Activated T-helper 17 cell treated with anti-CD3 and anti-CD28 coated beads, Interleukin-2, amount 50 U/mL, for 72 hours (primary cell): ENCODE results near the gene PTPRD. TPM values are rescaled to one million over a fixed set of nuclear protein-coding genes. Genes with fewer than 3 reads are reported as not detected.

ENCODE experiments used
- ATAC-seq: fragments of 150-1000 bp; cut with Tn5 transposase; replicated peaks from 2 replicates; pipeline ENCODE4 v1.10.0; 2021; ENCODE audit warnings: mild to moderate bottlenecking, moderate library complexity
- H3K27ac Mint-ChIP-seq: one replicate; pipeline ENCODE4 v1.8.0; 2022; ENCODE audit warnings: mixed read lengths
- H3K27me3 Mint-ChIP-seq: one replicate; pipeline ENCODE4 v1.8.0; 2022; ENCODE audit warnings: mixed read lengths
- H3K36me3 Mint-ChIP-seq: one replicate; pipeline ENCODE4 v1.8.0; 2022; ENCODE audit warnings: low read depth, mild to moderate bottlenecking, mixed read lengths
- H3K4me1 Mint-ChIP-seq: one replicate; pipeline ENCODE4 v1.8.0; 2022; ENCODE audit warnings: mixed read lengths
- H3K4me3 Mint-ChIP-seq: one replicate; pipeline ENCODE4 v1.8.0; 2022; ENCODE audit warnings: mild to moderate bottlenecking, mixed read lengths
- H3K9me3 Mint-ChIP-seq: one replicate; pipeline ENCODE4 v1.8.0; 2022; ENCODE audit warnings: mixed read lengths
- total RNA-seq, 2 donors: library from RNA; stranded (reverse); gene quantifications; one replicate each; pipeline ENCODE4 v1.2.3, GENCODE V29; 2022

The PTPRD gene
- total RNA-seq, 2 donors from 2014 or later = 0.04 TPM; not detected in 1

DNA sequence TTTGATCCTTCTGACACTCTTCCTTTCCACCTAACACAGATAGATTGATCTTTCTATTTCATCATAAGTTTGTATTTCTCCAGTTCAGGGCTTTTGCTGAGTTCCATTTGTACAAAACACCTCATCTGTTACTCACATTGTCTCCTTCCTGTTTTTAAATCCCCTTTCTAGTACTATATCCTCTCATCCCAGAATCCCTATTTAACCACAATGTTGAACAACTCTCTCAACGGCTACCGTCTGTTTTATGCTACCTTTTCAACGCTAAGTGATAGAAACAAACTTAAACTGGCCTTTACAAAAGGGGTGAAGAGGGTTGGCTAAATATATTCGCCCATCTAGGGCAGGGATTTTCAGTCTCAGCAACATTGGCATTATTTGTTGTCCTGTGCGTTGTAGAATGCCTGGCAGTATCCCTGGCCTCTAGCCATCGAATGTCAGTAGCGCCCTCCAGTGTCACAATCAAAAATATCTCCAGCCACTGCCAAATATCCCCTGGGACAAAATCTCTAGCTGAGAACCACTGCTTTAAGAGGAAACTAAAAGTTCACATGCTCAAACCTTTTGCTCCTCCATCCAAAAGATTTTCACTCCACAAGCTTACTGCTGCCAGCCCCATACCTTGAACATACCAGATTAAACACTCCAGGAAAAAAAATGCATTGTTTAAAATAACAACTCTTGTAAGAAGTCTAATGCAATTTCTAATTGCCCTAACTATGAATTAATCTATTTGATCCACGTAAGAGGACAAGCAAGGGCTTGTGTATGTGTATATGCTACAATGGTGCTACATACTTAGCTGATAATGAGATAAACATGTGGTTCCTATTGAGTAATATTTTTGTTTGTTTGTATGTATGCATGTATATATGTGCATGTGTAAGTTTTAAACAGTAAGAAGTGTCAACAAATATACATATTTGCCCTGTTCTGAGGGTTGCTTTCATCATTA lies 344.0 kb downstream of the PTPRD start:
- no peak for ATAC-seq
- peaks cover 7% of the 10 kb centered on the region for H3K9me3 Mint-ChIP-seq
- no peaks in the 10 kb centered on the region for H3K4me1 Mint-ChIP-seq
- no peak overlapping the region for H3K4me3 Mint-ChIP-seq
- H3K36me3 Mint-ChIP-seq = no peaks in the 10 kb centered on the region
- H3K27me3 Mint-ChIP-seq = no peaks in the 10 kb centered on the region
- no peak overlapping the region for H3K27ac Mint-ChIP-seq

DNA sequence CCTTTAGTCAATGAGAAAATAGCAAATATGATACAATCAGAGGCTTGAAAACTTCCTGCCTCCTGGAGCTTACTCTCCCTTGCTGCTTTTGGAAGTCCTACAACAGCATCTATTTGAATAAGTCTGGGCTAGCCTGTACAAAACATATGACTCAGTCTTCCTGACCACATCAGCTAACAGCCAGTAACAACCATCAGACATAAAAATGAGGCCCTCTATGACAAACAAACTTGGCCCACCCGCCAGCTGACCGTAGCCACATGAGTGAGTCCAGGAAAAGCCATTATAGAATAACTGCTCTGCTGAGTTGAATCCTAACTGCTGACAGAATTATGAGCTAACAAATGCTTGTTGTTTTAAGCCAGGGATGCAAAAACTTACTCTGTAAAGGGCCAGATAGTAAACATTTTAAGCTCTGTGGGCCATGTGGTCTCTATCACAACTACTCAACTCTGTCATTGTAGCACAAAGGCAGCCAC lies 347.6 kb downstream of the PTPRD start:
- H3K36me3 Mint-ChIP-seq = no peaks in the 10 kb centered on the region
- no peaks in the 10 kb centered on the region for H3K27me3 Mint-ChIP-seq
- peaks cover 17% of the 10 kb centered on the region for H3K9me3 Mint-ChIP-seq
- H3K4me1 Mint-ChIP-seq = no peaks in the 10 kb centered on the region
- no peak overlapping the region for H3K27ac Mint-ChIP-seq
- no peak for ATAC-seq
- no peak overlapping the region for H3K4me3 Mint-ChIP-seq

DNA sequence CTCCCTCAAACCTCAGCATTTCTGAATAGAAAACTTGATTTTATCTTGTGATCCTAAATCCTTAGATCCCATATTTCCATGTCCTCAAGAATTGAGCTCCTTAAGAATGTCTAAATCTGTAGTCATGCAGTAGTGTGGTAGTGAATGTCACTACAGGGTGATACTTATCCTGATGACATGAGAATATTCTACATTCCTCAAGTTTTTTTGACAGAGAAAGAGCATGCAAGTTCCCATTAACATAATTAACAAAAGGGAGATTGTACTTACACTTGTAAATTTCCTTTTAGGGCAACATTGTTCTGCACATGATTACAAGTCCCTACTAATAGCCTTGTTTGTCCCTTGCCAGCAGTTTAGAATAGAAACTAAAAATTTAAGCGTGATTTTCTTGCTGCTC lies 352.3 kb downstream of the PTPRD start:
- Mint-ChIP-seq H3K36me3 (no peaks in the 10 kb centered on the region), H3K27me3 (no peaks in the 10 kb centered on the region), H3K9me3 (peaks cover 18% of the 10 kb centered on the region), H3K27ac (no peak overlapping the region), H3K4me3 (no peak overlapping the region), H3K4me1 (no peaks in the 10 kb centered on the region)
- ATAC-seq = no peak

DNA sequence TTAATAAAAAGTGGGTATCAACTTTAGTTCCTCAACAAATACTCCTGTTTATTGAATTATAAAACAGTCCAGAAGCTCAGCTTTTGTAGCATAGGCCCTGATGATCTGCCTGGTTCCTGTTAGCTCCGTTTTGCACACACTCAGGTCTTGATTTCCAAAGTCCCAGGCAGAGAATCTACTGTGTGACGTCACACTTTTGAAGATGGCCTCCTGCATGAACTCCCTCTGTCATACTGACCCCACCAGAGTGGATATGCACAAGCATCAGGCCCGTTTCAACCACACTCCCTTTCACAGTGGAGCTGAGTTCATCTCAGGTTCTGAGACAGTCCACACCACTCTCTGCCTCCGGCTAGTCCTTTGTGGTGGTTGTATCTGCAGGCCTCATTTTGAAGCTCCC lies 353.1 kb downstream of the PTPRD start:
- no peaks in the 10 kb centered on the region for H3K36me3 Mint-ChIP-seq
- H3K27ac Mint-ChIP-seq = no peak overlapping the region
- no peak for ATAC-seq
- H3K9me3 Mint-ChIP-seq = peaks cover 15% of the 10 kb centered on the region
- H3K27me3 Mint-ChIP-seq = no peaks in the 10 kb centered on the region
- H3K4me1 Mint-ChIP-seq = no peaks in the 10 kb centered on the region
- H3K4me3 Mint-ChIP-seq = no peak overlapping the region

DNA sequence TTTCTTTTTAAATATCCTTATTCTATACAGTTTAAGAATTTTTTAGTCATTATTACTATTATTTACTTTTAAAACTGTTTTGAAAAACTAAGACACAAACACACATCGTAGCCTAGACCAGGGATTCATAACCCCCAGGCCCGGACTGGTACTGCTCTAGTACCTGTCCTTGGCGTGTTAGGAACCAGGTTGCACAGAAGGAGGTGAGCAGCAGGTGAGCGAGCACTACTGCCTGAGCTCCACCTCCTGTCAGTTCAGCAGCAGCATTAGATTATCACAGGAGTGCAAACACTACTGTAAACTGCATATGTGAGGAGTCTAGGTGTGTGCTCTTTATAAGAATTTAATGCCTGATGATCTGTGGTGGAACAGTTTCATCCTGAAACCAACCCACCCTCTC lies 357.0 kb downstream of the PTPRD start:
- Mint-ChIP-seq H3K27ac (no peak overlapping the region), H3K36me3 (no peaks in the 10 kb centered on the region), H3K27me3 (no peaks in the 10 kb centered on the region), H3K4me3 (no peak overlapping the region), H3K4me1 (no peaks in the 10 kb centered on the region), H3K9me3 (peaks cover 9% of the 10 kb centered on the region)
- ATAC-seq = no peak

DNA sequence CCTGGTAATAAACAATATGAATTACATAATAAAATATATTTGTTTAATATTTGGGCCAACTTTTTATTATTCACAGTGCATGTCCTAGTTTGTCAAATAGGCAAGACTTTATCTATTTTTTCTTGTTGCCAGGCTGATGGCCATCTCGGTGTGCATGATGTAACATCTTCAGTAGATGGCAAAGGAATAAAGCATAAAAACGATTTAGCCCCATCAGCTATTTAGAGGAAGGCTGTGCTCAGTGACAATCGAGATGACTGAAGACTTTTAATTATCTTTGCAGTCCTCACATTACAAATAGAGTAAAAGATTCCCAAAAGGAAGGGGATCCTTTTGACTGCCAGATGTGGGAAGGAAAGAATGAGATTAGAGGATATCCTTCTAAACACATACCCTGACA lies 358.5 kb downstream of the PTPRD start:
- no peak overlapping the region for H3K4me3 Mint-ChIP-seq
- no peak for ATAC-seq
- no peak overlapping the region for H3K27ac Mint-ChIP-seq
- H3K9me3 Mint-ChIP-seq = peaks cover 5% of the 10 kb centered on the region
- no peaks in the 10 kb centered on the region for H3K36me3 Mint-ChIP-seq
- no peaks in the 10 kb centered on the region for H3K4me1 Mint-ChIP-seq
- no peaks in the 10 kb centered on the region for H3K27me3 Mint-ChIP-seq

DNA sequence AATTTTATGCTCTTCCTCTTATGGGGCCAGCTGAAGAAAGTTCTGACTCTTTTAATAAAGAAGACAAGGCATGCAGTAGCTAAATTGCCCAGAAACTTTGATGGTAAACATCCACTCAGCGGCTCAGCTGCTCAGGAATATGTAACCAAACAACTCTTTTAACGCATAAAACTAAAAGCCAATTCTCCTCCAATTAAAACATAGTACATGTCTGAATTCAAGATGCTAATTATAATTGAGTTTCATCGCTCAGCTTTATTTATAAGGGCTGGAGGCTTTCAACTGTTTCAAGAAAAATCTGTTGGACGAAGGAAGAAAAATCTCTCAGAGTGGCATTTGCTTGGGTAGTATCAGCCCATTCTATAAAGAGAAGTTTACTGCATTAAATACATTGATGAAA lies 359.5 kb downstream of the PTPRD start:
- Mint-ChIP-seq H3K27ac (no peak overlapping the region), H3K36me3 (no peaks in the 10 kb centered on the region), H3K27me3 (no peaks in the 10 kb centered on the region), H3K9me3 (peaks cover 5% of the 10 kb centered on the region), H3K4me1 (no peaks in the 10 kb centered on the region), H3K4me3 (no peak overlapping the region)
- ATAC-seq = no peak

DNA sequence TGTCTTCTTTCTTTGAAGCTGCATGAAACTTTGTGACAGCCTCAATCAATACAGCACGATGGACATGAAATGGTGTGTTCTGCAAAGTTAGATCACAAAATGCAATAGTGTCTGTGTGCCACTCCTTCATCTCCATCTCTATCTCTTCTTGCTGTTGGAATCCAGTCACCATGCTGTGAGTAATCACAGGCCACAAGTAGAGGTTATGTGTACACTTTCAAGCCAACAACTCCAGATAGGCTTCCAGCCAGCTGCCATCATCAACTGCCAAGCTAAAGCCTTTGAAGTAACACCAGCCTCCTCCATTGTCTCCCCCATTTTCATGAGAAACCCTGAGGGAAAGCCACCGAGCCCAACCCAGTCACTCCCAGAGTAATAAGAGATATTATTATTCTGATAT lies 360.6 kb downstream of the PTPRD start:
- Mint-ChIP-seq H3K4me1 (no peaks in the 10 kb centered on the region), H3K27me3 (no peaks in the 10 kb centered on the region), H3K36me3 (no peaks in the 10 kb centered on the region), H3K9me3 (peaks cover 5% of the 10 kb centered on the region), H3K27ac (no peak overlapping the region), H3K4me3 (no peak overlapping the region)
- no peak for ATAC-seq

DNA sequence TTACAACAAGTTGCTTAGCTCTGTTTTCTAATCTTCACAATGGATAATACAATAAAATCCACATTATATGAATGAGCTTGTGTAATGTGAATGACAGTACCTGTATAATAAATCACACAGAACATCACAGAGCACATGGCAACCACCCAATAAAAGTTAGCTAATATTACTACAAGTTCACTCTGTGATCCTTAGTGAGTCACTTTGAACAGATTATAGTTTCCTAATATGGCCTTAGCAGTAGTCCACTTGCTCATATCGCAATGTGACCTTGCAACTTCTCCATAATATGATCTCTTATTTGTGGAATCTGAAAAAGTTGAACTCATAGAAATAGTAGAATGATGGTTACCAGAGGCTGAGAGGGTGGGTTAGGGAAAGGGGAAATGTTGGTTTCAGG lies 361.3 kb downstream of the PTPRD start:
- H3K36me3 Mint-ChIP-seq = no peaks in the 10 kb centered on the region
- no peak for ATAC-seq
- peaks cover under 1% of the 10 kb centered on the region for H3K9me3 Mint-ChIP-seq
- no peaks in the 10 kb centered on the region for H3K27me3 Mint-ChIP-seq
- no peak overlapping the region for H3K27ac Mint-ChIP-seq
- no peak overlapping the region for H3K4me3 Mint-ChIP-seq
- no peaks in the 10 kb centered on the region for H3K4me1 Mint-ChIP-seq

DNA sequence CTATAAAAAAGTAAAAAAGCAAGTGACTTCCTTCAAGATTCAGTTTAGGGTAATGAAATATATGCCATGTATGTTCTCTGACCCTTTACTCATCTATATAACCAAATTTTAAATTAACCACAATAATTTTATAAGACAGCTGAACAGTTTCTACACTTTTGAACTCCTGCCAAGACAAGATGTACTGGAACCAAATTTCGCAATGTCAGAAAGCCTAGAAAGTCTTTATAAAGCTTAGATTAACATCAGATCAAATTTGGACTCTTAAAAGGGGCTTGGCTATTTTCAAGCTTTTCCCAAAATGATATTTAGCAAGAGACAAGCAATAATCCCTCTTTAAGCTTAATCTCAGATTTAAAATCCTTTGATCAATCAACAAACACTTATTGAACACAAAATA lies 362.6 kb downstream of the PTPRD start:
- no peak overlapping the region for H3K27ac Mint-ChIP-seq
- H3K4me1 Mint-ChIP-seq = no peaks in the 10 kb centered on the region
- no peaks in the 10 kb centered on the region for H3K27me3 Mint-ChIP-seq

DNA sequence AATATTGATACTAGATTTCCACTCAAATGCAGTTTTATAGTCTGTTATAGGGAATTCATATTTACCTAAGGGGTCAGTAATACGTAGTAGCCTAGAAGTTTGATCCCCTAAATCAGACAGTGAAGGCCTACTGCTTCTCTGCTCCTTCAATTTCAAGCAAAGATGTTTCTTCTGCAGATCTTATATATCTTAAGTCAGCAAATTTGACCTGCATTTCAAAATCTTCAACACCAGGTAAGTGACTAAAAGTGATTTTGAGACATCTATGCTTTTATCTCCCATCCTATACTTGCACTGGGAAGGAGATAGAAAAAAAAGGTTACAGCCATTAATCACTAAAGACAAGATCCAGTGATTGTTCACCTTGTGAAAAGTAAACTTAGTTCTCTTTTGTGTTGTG lies 363.9 kb downstream of the PTPRD start:
- Mint-ChIP-seq H3K4me3 (no peak overlapping the region), H3K27ac (no peak overlapping the region), H3K9me3 (peaks cover 5% of the 10 kb centered on the region), H3K36me3 (no peaks in the 10 kb centered on the region), H3K27me3 (no peaks in the 10 kb centered on the region), H3K4me1 (no peaks in the 10 kb centered on the region)
- no peak for ATAC-seq

More for the DNA sequence above, 362.6 kb downstream of the PTPRD start:
- H3K36me3 Mint-ChIP-seq = no peaks in the 10 kb centered on the region
- no peak for ATAC-seq
- H3K9me3 Mint-ChIP-seq = peaks cover 5% of the 10 kb centered on the region
- H3K4me3 Mint-ChIP-seq = no peak overlapping the region

DNA sequence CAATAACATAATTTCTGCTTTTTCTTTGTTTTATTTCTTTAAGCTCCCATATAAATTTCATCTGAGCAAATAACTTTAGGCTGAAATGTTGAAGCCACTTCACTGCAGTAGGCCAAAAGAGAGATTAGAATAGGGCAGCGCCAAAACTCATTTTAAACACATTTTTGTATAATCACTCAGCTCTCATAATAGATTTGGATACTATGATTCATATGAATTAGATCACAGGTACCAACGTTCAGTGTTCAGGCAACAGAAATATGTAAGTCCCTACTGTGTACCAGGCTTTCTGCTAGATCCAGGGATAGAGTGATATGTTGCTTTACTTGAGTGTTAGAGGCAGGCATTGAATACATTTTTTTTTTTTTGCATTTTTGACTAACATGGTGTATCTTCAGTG lies 370.5 kb downstream of the PTPRD start:
- H3K9me3 Mint-ChIP-seq = peaks cover 5% of the 10 kb centered on the region
- H3K4me1 Mint-ChIP-seq = no peaks in the 10 kb centered on the region
- no peaks in the 10 kb centered on the region for H3K36me3 Mint-ChIP-seq
- no peaks in the 10 kb centered on the region for H3K27me3 Mint-ChIP-seq
- H3K4me3 Mint-ChIP-seq = no peak overlapping the region
- ATAC-seq = no peak
- no peak overlapping the region for H3K27ac Mint-ChIP-seq

DNA sequence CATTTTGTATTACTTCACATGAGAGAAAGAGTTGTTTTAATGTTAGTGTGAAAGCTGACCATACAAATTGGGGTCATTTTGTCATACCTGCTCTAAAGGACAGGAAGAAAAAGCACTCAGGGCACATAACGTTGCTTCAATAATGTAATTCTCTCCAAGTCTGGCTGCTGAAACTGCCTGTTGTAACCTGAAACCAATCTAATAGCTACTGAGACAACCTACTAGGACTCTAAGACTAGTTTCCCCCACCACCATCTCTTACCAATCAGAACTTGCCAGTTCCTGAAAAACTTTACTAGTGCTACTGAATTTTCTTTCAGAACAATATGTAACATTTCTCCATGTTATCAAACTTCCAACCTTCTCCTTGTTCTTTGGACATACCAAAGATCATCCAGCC lies 374.7 kb downstream of the PTPRD start:
- no peak for ATAC-seq
- H3K27ac Mint-ChIP-seq = no peak overlapping the region
- H3K9me3 Mint-ChIP-seq = no peaks in the 10 kb centered on the region
- H3K27me3 Mint-ChIP-seq = no peaks in the 10 kb centered on the region
- H3K4me3 Mint-ChIP-seq = no peak overlapping the region
- H3K4me1 Mint-ChIP-seq = no peaks in the 10 kb centered on the region
- H3K36me3 Mint-ChIP-seq = no peaks in the 10 kb centered on the region

DNA sequence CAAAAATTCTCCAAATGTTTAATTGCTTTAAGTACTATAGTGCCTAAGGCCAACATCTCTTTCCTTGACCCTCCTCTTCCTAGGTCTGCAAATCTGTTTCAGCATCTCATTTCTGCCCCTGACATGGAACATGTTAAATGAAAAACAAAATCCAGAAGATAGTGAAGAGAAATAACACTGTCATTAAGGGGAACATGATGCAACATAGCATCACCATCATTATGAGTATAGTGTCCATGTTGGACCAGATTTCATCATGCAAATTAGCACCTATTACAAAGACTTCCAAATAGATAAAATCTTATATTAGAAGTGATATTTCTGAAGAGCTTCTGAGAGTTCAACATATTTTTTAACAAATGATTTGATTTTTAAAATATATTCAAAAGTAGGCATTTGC lies 375.2 kb downstream of the PTPRD start:
- no peak for ATAC-seq
- no peak overlapping the region for H3K27ac Mint-ChIP-seq
- no peak overlapping the region for H3K4me3 Mint-ChIP-seq
- no peaks in the 10 kb centered on the region for H3K27me3 Mint-ChIP-seq
- H3K4me1 Mint-ChIP-seq = no peaks in the 10 kb centered on the region
- no peaks in the 10 kb centered on the region for H3K9me3 Mint-ChIP-seq
- no peaks in the 10 kb centered on the region for H3K36me3 Mint-ChIP-seq

DNA sequence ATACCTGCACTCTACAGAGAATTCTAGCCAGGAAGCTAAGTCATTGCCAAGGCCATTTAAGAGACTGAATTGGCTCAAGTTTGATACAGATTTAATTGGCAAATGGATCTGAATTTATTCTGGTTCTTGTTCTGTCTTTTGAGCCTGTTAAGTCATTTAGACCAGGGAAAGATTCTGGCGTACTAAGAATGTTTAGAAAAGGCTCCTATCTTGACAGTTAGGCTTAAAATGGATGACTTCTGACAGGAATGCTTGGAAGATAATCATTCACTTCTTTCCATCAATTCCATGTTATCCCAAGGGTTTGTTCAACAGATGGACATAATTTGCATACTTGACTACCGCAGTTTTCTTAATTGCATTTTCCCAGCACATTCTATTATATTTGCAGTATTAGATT lies 376.6 kb downstream of the PTPRD start:
- no peak for ATAC-seq
- H3K4me3 Mint-ChIP-seq = no peak overlapping the region
- no peaks in the 10 kb centered on the region for H3K9me3 Mint-ChIP-seq
- H3K27me3 Mint-ChIP-seq = no peaks in the 10 kb centered on the region
- no peaks in the 10 kb centered on the region for H3K36me3 Mint-ChIP-seq
- H3K27ac Mint-ChIP-seq = no peak overlapping the region
- H3K4me1 Mint-ChIP-seq = no peaks in the 10 kb centered on the region
